NCI-H2029 treated with DMSO at 0.1 percent for 48 hours (cell line): ENCODE data around the gene DHRSX.
"Not testable (repeated sequence)": the region's sequence is repeated elsewhere in the genome, so short reads cannot be mapped to it uniquely, and the experiment has no call there.

Experiments
- DNase-seq: peaks from one replicate; lab custom pipeline; 2025; lab: John Stamatoyannopoulos, UW

Gene DHRSX

DNA sequence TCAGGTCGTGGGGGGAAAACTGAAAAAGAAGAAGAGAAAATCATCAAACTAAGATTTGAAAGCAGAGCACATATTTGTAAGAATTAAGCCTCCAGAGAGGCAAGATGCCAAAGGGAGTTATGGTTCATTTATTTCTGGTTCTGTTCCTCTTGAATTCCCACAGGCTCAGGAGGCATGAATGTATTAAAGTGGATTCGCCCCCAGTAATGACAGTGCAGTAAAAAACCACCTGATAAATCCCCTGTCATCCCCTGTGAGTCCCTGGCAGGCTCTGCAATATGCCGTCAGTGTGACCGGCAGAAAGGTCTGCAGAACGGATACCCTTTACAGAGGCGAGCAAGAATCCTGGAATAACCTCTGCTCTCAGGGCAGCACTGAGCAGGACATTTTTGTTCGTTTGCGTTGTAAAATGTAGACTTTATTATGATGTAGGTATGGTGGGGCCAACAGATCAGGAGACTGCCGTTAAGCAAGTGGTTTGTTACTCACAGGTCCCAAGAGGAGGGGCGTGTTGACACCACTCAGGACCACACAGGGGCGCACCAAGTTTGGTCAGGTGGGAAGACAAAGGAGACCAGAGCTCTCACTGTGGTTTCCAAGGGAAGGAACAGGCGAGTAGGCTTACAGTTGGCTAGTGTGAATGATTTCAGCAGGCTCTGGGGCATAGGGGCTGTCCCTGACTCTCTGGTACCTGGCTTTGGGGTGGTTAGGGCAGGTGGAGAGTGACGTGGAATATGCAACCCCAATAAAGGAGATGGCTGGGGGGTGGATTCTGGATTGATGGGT, 75.3 kb downstream of the DHRSX start:
- no peak for DNase-seq

- DNase-seq = no peak
Observed at GRCh38 chrX:2424317-2424716, 76.5 kb downstream of the DHRSX start.

DNA sequence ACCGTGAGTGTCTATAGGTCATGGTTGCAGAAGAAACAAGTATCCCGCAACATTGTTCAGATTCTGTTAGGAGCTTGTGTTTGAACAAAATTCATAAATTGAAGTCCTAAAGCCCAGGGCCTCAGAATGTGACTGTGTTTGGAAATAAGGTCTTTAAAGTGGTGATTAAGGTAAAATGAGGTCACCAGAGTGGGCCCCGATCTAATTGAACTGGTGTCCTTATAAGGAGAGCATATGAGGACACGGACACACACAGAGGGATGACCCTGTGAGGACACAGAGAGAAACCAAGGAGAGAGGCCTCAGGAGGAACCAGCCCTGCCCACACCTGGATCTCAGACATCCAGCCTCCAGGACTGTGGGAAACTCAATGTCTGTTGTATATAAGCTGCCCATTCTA, 76.9 kb downstream of the DHRSX start:
- DNase-seq = no peak

DNA sequence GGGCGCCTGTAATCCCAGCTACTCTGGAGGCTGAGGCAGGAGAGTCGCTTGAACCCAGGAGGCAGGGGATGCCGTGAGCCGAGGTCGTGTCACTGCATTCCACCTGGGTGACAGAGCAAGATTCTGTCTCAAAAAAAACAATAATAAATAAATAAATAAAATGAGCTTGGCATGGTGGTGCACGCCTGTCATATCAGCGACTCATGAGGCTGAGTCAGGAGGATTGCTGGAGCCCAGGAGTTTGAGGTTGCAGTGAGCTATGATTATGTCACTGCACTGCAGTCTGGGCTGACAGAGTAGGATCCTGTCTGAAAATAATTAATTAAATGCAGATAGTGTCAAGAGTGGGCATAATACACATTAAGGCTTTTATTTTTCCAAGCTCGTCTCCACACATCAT, 77.5 kb downstream of the DHRSX start:
- no peak for DNase-seq

GRCh38 chrX:2419418-2419817, 81.4 kb downstream of the DHRSX start:
- not testable (repeated sequence) for DNase-seq

DNA sequence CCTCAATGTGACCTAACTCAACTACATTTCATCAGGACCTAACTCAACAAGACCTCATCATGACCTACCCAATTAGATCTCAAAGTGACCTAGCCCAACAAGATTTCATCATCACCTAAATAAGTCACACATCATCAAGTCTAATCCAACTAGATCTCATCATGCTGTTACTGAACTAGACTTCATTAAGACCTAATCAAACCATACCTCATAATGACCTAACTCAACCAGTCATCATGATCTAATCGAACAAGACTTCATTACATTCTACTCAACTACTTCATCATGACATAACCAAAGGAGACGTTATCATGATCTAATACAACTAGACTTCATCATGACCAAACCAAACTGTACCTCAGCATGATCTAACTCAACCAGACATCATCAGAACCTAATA, 82.8 kb downstream of the DHRSX start:
- no peak for DNase-seq

DNA sequence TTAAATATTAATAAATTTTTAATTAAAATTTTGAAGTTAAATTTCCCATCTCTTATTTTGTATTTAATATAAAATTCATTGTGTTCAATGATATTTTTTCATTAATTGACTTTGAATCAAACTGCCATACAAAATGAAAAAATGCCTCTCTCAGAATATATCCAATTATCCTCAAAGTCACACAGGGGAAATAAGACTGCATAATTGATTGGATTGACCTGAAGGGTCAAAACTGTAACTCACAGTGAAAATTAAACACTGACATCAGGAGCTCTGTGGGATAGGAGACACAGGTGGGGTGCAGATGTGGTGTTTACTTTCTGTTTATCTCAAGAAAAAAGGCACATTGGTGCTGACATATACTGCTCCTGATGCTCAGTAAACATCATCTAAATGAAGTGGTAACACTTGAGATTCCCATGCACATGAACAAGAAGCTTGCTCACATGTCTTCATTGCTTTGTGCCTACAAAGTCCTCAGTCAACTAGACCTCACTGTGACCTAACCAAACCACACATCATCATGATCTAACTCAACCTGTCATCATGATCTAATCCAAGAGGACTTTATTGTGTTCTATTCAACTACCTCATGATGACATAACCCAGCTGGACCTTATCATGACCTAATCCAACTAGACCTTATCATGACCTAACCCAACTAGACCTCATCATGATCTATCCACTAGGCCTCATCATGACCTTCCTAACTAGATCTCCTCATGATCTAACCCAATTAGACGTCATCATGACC, 83.7 kb downstream of the DHRSX start:
- DNase-seq = no peak

- DNase-seq = no peak
Observed at GRCh38 chrX:2414384-2414783, 86.4 kb downstream of the DHRSX start.

DNA sequence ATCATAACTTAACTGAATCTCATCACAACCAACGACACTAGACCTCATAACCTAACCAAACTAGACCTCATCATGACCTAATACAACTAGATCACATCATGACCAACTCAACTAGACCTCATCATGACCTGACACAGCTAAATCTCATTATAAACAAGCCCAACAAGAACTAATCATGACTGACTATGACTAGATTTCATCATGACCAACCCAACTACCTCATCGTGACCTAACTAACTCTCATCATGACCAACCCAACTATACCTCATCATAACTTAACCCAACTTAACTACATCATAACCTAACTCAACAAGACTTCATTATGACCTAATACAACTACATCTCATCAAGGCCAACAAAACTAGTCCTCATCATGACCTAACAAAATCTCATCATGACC, 86.8 kb downstream of the DHRSX start:
- DNase-seq = no peak

DNA sequence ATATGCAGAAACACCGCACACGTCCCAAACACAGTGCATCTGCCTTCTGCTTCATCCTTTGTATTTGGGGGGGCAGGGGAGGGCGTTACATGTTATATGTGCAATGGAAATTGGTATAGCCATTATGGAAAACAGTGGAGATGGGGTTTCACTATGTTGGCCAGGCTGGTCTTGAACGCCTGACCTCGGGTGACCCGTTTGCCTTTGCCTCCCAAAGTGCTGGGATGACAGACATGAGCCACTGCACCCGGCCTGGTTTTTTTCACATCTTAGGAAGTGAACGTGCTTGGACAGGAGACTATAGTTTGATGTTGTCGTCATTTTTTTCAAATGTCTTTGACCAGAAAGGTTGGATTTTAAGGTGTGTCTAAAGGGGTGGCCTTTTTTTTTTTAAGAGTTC, 88.6 kb downstream of the DHRSX start:
- no peak for DNase-seq

- no peak for DNase-seq
Observed at GRCh38 chrX:2410279-2411020, 90.3 kb downstream of the DHRSX start.

DNA sequence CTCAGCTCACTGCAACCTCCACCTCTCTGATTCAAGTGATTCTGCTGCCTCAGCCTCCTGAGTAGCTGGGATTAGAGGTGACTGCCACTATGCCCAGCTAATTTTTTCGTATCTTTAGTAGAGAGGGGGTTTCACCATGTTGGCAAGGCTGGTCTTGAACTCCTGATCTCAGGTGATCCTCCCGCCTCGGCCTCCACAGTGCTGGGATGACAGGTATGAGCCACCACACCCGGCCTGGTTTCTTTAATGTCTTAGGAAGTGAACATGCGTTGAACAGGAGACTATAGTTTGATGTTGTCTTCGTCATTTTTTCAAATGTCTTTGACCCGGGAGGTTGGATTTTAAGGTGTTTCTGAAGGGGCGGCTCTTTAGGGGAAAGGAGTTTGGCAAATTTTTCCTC, 91.0 kb downstream of the DHRSX start:
- DNase-seq = no peak

GRCh38 chrX:2408856-2409255, 91.9 kb downstream of the DHRSX start:
- no peak for DNase-seq

GRCh38 chrX:2406891-2407518, 93.8 kb downstream of the DHRSX start:
- no peak for DNase-seq

DNA sequence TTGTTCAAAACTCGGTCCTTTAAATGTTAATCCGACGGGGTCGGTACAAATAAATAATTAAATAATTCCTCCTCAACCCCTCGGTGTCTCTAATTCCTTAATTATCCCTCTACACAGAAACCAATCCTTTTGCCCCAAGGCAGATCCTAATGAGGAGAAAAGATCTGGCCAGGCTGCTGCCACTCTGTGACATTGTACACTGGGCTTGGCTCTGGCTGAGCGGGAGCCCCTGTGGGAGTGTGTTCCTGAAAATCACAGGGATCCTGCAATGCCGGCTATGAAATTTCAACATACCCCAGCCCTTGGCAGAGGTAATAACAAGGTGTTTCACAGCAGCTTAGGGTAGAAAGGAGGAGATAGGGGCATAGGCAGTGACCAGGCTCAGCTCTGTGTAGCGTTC, 96.0 kb downstream of the DHRSX start:
- no peak for DNase-seq

GRCh38 chrX:2402361-2402690, 98.5 kb downstream of the DHRSX start:
- DNase-seq = no peak

DNA sequence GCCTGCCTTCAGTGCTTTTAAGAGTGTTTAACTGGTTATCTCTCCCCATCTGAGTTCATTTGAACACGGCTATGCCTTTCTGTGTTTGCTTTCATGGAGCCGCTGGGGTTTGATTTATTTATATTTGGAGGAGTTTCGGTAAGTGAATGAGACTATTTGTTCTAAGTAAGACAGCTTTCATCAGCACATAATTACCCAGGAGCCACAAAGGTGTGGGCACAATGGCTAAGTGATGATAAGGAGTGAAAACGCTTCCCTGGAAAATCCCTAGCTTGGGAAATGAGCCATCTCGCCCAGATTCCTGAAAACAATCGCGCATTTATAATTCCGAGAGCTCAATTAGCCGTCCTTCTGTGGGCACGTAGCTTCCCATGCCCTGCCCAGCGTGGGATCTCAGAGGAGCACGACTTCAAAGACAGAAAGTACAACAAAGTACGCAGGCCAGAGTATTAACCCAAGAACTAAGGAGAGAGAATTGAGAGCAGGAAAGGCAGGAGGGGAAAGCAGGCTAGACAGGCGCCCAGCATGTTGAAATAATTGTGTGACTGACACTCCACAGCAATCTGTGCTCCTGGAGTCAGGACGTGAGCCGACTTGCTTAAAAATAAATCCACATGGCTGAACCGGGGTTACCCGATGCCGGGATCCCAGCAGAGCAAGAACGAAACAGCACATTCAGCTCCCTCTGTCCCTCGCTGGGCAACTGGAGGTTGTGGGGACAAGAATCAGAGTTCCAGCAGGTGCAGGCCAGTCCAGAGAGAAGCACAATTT, 99.0 kb downstream of the DHRSX start:
- no peak for DNase-seq

GRCh38 chrX:2401201-2401589, 99.6 kb downstream of the DHRSX start:
- no peak for DNase-seq

DNA sequence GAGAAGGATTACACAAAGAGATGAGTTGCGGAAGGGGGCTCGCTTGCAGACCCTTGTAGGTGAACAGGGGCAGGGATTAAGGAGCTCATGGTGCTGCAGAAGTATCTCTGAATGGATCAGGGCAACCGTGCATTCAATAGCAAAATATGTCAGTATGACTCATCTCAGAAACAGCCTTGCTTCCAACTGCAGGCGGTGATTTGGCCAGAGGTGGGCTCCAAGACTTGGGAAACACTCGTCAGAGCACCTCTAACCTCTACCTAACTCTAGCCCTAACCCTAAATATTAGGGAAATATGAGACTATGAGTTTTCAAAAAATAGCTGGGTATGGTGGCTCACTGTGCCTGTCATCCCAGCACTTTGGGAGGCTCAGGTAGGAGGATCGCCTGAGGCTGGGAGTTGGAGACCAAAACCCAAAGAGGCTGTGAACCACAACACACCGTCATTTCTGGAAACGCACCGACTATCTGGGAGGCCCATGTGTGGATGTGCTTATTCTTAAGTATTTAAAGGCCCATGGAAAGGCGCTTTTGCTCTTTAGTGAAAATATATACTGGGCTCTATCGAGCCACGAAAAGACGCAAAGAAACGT, 102.6 kb downstream of the DHRSX start:
- no peak for DNase-seq

- no peak for DNase-seq
Observed at GRCh38 chrX:2397229-2398063, 103.3 kb downstream of the DHRSX start.
